GM12874 (cell line): ENCODE data around the gene KBTBD12.

Experiments used
- CTCF ChIP-seq: IDR thresholded peaks from 2 replicates; pipeline ENCODE4 v1.5.1; 2011; ENCODE audit warnings: low read depth, mild to moderate bottlenecking, control low read depth, low read length, moderate library complexity; ENCODE audit not compliant: insufficient read depth

KBTBD12 gene

GRCh38 chr3:127990051-127990450 lies 75.0 kb downstream of the KBTBD12 start:
- TF ChIP-seq CTCF: no peak

GRCh38 chr3:127990461-127990860 lies 75.4 kb downstream of the KBTBD12 start:
- no peak for TF ChIP-seq CTCF

- no peak for TF ChIP-seq CTCF
Observed at GRCh38 chr3:127991251-127991650, 76.2 kb downstream of the KBTBD12 start.

- TF ChIP-seq CTCF: no peak
Observed at GRCh38 chr3:127991681-127992080, 76.6 kb downstream of the KBTBD12 start.

GRCh38 chr3:127992127-127992526 lies 77.1 kb downstream of the KBTBD12 start:
- TF ChIP-seq CTCF: no peak

GRCh38 chr3:127994011-127994410 lies 79.0 kb downstream of the KBTBD12 start:
- no peak for TF ChIP-seq CTCF

- no peak for TF ChIP-seq CTCF
Observed at GRCh38 chr3:127997016-127997415, 82.0 kb downstream of the KBTBD12 start.

GRCh38 chr3:127997961-127998360 lies 82.9 kb downstream of the KBTBD12 start:
- TF ChIP-seq CTCF: no peak
